HepG2 (cell line): ENCODE data around the gene GATD1. TPM values are rescaled to one million over a fixed set of nuclear protein-coding genes. Genes with fewer than 3 reads are reported as not detected.

Source experiments
- ATAC-seq: fragments of 200-7000 bp; cut with Tn5 transposase; 3 replicates; pipeline ENCODE4 v1.9.1; 2020; ENCODE audit warnings: mild to moderate bottlenecking, moderate library complexity
- BruUV-seq: library from RNA; stranded (reverse); fragments of 400-500 nt; replicated peaks from 2 replicates; lab custom pipeline; 2021; lab: Mats Ljungman, UMichigan
- CTCF ChIA-PET: fragments of 300-600 bp; formaldehyde crosslinking; extraction: SDS; loops from one replicate; lab custom pipeline; 2021; ENCODE audit warnings: low total read pairs, inconsistent platforms, low intra/inter-chr PET ratio; lab: Yijun Ruan, JAX
- POLR2A ChIA-PET: fragments of 350-600 bp; sonication (Branson Sonifier 250); formaldehyde crosslinking; loops from one replicate; lab custom pipeline; 2020; ENCODE audit warnings: antibody characterized with exemption, inconsistent platforms; lab: Yijun Ruan, JAX
- DNase-seq: peaks from one replicate; pipeline ENCODE4 v3.0.0-alpha.2; 2015; ENCODE audit warnings: low spot score
- FAIRE-seq: peaks from 3 replicates; lab custom pipeline; 2011; peaks lifted over from hg19 to GRCh38; lab: Jason Lieb, UNC
- H2AFZ ChIP-seq: one replicate; pipeline ENCODE4 v1.6.1; 2011; ENCODE audit warnings: low read length, inconsistent platforms
- H3K27ac ChIP-seq: fragments of 300-600 bp; 3 replicates; pipeline ENCODE4 v1.8.0; 2011; ENCODE audit warnings: mixed run types, mild to moderate bottlenecking, mixed read lengths, low read length, inconsistent platforms; ENCODE audit not compliant: insufficient read depth; ENCODE audit errors: extremely low read length
- H3K27me3 ChIP-seq, 2 experiments: fragments of 200-600 bp in 1 of 2; 2 replicates in 1 of 2; 3 replicates in 1 of 2; pipeline versions ENCODE4 v1.6.0 to v1.8.0; 2011; ENCODE audit warnings: low read length in 2 of 2, mild to moderate bottlenecking in 2 of 2, moderate library complexity in 2 of 2, inconsistent platforms in 1 of 2; ENCODE audit not compliant: insufficient read depth in 2 of 2, control insufficient read depth in 1 of 2
- H3K36me3 ChIP-seq, 2 experiments: fragments of 200-600 bp in 1 of 2; replicated peaks in 1 of 2; 2 replicates in 1 of 2; 3 replicates in 1 of 2; pipeline versions ENCODE4 v1.5.1 to v1.8.0; 2011; ENCODE audit warnings: low read length in 2 of 2, inconsistent platforms in 1 of 2; ENCODE audit not compliant: insufficient read depth in 2 of 2, control insufficient read depth in 1 of 2
- H3K4me1 ChIP-seq: 2 replicates; pipeline ENCODE4 v1.5.1; 2012; ENCODE audit warnings: low read length, inconsistent platforms; ENCODE audit not compliant: insufficient read depth
- H3K4me2 ChIP-seq: 2 replicates; pipeline ENCODE4 v1.6.0; 2011; ENCODE audit warnings: low read depth, low read length, inconsistent platforms
- H3K4me3 ChIP-seq, 3 experiments: fragments of 200-600 bp in 1 of 3; sonication (generic), shearing (Covaris generic) in 1 of 3; replicated peaks in 1 of 3; 2 replicates each; pipeline ENCODE4 v1.5.1; 2011 to 2016; ENCODE audit warnings: low read length in 3 of 3, inconsistent platforms in 2 of 3, low read depth in 2 of 3, mild to moderate bottlenecking in 2 of 3, control low read depth in 1 of 3, mixed read lengths in 1 of 3; ENCODE audit not compliant: insufficient read depth in 1 of 3
- H3K79me2 ChIP-seq: one replicate; pipeline ENCODE4 v1.6.1; 2011; ENCODE audit warnings: low read length, inconsistent platforms; ENCODE audit not compliant: insufficient read depth
- H3K9ac ChIP-seq: 2 replicates; pipeline ENCODE4 v1.6.0; 2011; ENCODE audit warnings: mild to moderate bottlenecking, low read depth, low read length, inconsistent platforms; ENCODE audit not compliant: insufficient read depth
- H3K9me3 ChIP-seq: 2 replicates; pipeline ENCODE4 v1.5.1; 2012; ENCODE audit warnings: mild to moderate bottlenecking, low read length
- H4K20me1 ChIP-seq: 2 replicates; pipeline ENCODE4 v1.6.0; 2011; ENCODE audit warnings: inconsistent platforms, mild to moderate bottlenecking, low read length, moderate library complexity; ENCODE audit not compliant: insufficient read depth
- ATF7 ChIP-seq, 2 experiments: fragments of 450-650 bp in 1 of 2; sonication (generic) in 1 of 2; formaldehyde crosslinking in 1 of 2; IDR thresholded peaks; 2 replicates each; pipeline versions ENCODE4 v1.4.0 to v1.6.1; 2016 to 2020; ENCODE audit warnings: antibody characterized with exemption in 1 of 2, mild to moderate bottlenecking in 1 of 2, missing genetic modification reagents in 1 of 2
- GPN1 ChIP-seq: sonication (generic); formaldehyde crosslinking; IDR thresholded peaks from 2 replicates; pipeline ENCODE4 v1.5.1; 2020; ENCODE audit warnings: missing genetic modification reagents, borderline replicate concordance
- KLF15 ChIP-seq: sonication (generic); formaldehyde crosslinking; IDR thresholded peaks from 2 replicates; pipeline ENCODE4 v1.8.1; 2023; ENCODE audit warnings: borderline replicate concordance, mild to moderate bottlenecking, inconsistent platforms, missing genetic modification reagents, mixed read lengths
- NR2F1 ChIP-seq, 2 experiments: fragments of 450-650 bp in 1 of 2; formaldehyde crosslinking in 1 of 2; IDR thresholded peaks; 2 replicates each; pipeline versions ENCODE4 v1.5.0 to v1.6.1; 2016 to 2020; ENCODE audit warnings: mild to moderate bottlenecking in 1 of 2, missing compliant biosample characterization in 1 of 2, missing genetic modification reagents in 1 of 2, moderate library complexity in 1 of 2
- RBFOX2 ChIP-seq: fragments of 200-400 bp; formaldehyde crosslinking; IDR thresholded peaks from 2 replicates; pipeline ENCODE4 v1.6.1; 2017; ENCODE audit warnings: low read depth, mild to moderate bottlenecking, low read length
- RELA ChIP-seq: sonication (generic); formaldehyde crosslinking; IDR thresholded peaks from 2 replicates; pipeline ENCODE4 v1.4.0; 2020; ENCODE audit warnings: missing genetic modification reagents
- SPEN ChIP-seq: sonication (generic); formaldehyde crosslinking; IDR thresholded peaks from 2 replicates; pipeline ENCODE4 v1.5.1; 2020; ENCODE audit warnings: low read depth, mild to moderate bottlenecking, missing genetic modification reagents
- TP53 ChIP-seq: sonication (generic); formaldehyde crosslinking; conservative IDR thresholded peaks from 2 replicates; pipeline ENCODE4 v1.4.0; 2020; ENCODE audit warnings: missing genetic modification reagents
- ZNF124 ChIP-seq: sonication (generic); formaldehyde crosslinking; IDR thresholded peaks from 2 replicates; pipeline ENCODE4 v1.4.0; 2020; ENCODE audit warnings: missing genetic modification reagents
- ZNF629 ChIP-seq: sonication (generic); formaldehyde crosslinking; conservative IDR thresholded peaks from 2 replicates; pipeline ENCODE4 v1.5.0; 2020; ENCODE audit warnings: missing genetic modification reagents
- ZSCAN20 ChIP-seq: sonication (generic); formaldehyde crosslinking; IDR thresholded peaks from 2 replicates; pipeline ENCODE4 v1.4.0; 2020; ENCODE audit warnings: missing genetic modification reagents, mild to moderate bottlenecking, borderline replicate concordance
- WGBS: methylation state at CpG from one replicate; pipeline ENCODE4 v1.1.6; 2017; ENCODE audit warnings: low lambda C conversion rate; 5-methylcytosine and 5-hydroxymethylcytosine counted together
- in situ Hi-C: cut with HindIII; loops from 2 replicates; pipeline ENCODE4 v1.10.0; 2017; ENCODE audit warnings: low pct_unique_long_range_greater_than_20kb; ENCODE audit not compliant: extremely low pct_ligation_motif_present
- intact Hi-C: fragments of 100-400 bp; cut with micrococcal nuclease; formaldehyde crosslinking; loops from one replicate; pipeline ENCODE4 v1.10.0; 2022; ENCODE audit not compliant: unreplicated experiment
- polyA plus RNA-seq, 8 experiments: library from polyadenylated mRNA; depleted of rRNA in 3 of 8; stranded (reverse) in 7 of 8; unstranded in 1 of 8; fragments of >200 nt; fragmentation: Illumina TruSeq in 4 of 8; extraction: Trizol in 4 of 8; gene quantifications; 2 replicates each; pipeline versions ENCODE4 v1.2.1 to v1.2.3, GENCODE V29; 2011 to 2016; ENCODE audit warnings: low read depth in 4 of 8, missing spikeins in 1 of 8, mixed read lengths in 1 of 8; ENCODE audit not compliant: insufficient read depth in 1 of 8
- total RNA-seq, 5 experiments: library from RNA; depleted of rRNA; stranded (reverse); fragments of >200 nt; fragmentation: Illumina TruSeq; extraction: Trizol; gene quantifications; 2 replicates each; pipeline ENCODE4 v1.2.3, GENCODE V29; 2016; ENCODE audit warnings: low read depth in 1 of 5
- TF ChIP-seq, protein P1 (sequence below): sonication (generic); formaldehyde crosslinking; IDR thresholded peaks from 2 replicates; pipeline ENCODE4 v1.8.0; 2022; ENCODE audit warnings: missing genetic modification reagents, mild to moderate bottlenecking, inconsistent platforms, borderline replicate concordance
- TF ChIP-seq, protein P2 (sequence below): sonication (generic); formaldehyde crosslinking; IDR thresholded peaks from 2 replicates; pipeline ENCODE4 v1.4.0; 2020; ENCODE audit warnings: mild to moderate bottlenecking, missing genetic modification reagents
- TF ChIP-seq, protein P3 (sequence below): IDR thresholded peaks from 2 replicates; pipeline ENCODE4 v1.6.1; 2016; ENCODE audit warnings: missing biosample characterization, missing genetic modification reagents, low read depth

GATD1 gene
- total and polyA plus RNA-seq, 2 of the 13 experiments (the other 11 are each of a cell fraction or from before 2014, with no cell fraction given), result 31.3 to 60.5 TPM

DNA sequence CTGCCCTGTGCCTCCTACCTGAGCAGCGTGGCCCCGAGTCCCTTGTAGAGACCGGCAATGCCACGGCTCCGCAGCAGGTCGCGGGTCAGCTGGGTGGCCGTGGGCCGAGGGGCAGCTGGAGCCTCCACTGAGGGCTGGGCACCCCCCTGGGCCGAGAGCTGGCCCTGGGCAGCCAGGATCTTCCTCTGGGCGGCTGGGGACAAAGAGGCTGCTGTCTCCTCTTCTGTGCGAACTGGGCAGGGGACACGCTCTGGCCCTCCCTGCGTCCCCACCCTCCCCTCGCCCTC is 15.2 kb upstream of the GATD1 start:
- Histone ChIP-seq H3K79me2 (peaks cover 4% of the 10 kb centered on the region), H3K4me1 (peaks cover 21% of the 10 kb centered on the region), H2AFZ (no peak overlapping the region), H3K27ac (no peak overlapping the region), H3K4me2 (no peak overlapping the region), H3K9ac (no peak overlapping the region), H4K20me1 (no peaks in the 10 kb centered on the region)
- CTCF ChIA-PET, result no interaction called here
- in situ Hi-C loops, result no loop called here
- POLR2A ChIA-PET, result no interaction called here
- intact Hi-C loops, result no loop called here
- ATAC-seq, result no peak
- TF ChIP-seq TP53 (CRISPR knock-in tag), result no peak
- TF ChIP-seq RELA (CRISPR knock-in tag), result no peak
- TF ChIP-seq, protein P1, sequence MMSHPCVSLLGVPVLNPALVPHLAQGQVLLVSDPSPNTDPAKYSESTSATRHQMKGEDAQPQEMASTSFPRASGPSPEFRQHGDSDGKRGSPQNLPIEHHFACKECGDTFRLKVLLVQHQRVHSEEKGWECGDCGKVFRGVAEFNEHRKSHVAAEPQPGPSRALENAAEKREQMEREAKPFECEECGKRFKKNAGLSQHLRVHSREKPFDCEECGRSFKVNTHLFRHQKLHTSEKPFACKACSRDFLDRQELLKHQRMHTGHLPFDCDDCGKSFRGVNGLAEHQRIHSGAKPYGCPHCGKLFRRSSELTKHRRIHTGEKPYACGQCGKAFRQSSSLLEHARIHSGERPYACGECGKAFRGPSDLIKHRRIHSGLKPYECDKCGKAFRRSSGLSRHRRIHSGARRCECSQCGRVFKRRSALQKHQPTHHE (CRISPR knock-in tag), result no peak
- TF ChIP-seq GPN1 (CRISPR knock-in tag), result no peak
- no peak for TF ChIP-seq ZNF629 (CRISPR knock-in tag)
- TF ChIP-seq ZNF124 (CRISPR knock-in tag), result no peak
- TF ChIP-seq, protein P2, sequence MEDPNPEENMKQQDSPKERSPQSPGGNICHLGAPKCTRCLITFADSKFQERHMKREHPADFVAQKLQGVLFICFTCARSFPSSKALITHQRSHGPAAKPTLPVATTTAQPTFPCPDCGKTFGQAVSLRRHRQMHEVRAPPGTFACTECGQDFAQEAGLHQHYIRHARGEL (CRISPR knock-in tag), result no peak
- no peak for TF ChIP-seq RBFOX2
- no peak for TF ChIP-seq KLF15 (CRISPR knock-in tag)
- TF ChIP-seq NR2F1 (CRISPR knock-in tag; IDR thresholded peaks at IDR 0.05), result no peak
- no peak for TF ChIP-seq SPEN (CRISPR knock-in tag)
- no peak for TF ChIP-seq ZSCAN20 (CRISPR knock-in tag)
- TF ChIP-seq, protein P3, sequence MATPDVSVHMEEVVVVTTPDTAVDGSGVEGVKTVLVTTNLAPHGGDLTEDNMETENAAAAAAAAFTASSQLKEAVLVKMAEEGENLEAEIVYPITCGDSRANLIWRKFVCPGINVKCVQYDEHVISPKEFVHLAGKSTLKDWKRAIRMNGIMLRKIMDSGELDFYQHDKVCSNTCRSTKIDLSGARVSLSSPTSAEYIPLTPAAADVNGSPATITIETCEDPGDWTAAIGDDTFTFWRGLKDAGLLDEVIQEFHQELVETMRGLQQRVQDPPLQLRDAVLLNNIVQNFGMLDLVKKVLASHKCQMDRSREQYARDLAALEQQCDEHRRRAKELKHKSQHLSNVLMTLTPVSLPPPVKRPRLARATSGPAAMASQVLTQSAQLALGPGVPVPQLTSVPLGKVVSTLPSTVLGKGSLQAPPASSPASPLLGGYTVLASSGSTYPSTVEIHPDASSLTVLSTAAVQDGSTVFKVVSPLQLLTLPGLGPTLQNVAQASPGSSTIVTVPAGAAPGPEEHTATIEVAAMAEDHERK (CRISPR knock-in tag), result no peak
- TF ChIP-seq ATF7 (IDR thresholded peaks at IDR 0.05), result no peak
- no peak for TF ChIP-seq ATF7 (CRISPR knock-in tag; IDR thresholded peaks at IDR 0.05)
- TF ChIP-seq, all 625 proteins: peak for 0
- FAIRE-seq (no peak), DNase-seq (no peak)
- Histone ChIP-seq H3K4me3 (no peak overlapping the region), H3K9me3 (no peaks in the 10 kb centered on the region), H3K27me3 (peaks cover 0 to 2% of the 10 kb centered on the region in 2 experiments; a peak in 2 of 5 replicates), H3K36me3 (no peaks in the 10 kb centered on the region; a peak in 1 of 5 replicates)
- BruUV-seq, result no TSS peak
- 96% methylated on average over 6 of the region's 15 CpGs for WGBS
